ENCODE data around the gene STARD3. TPM values are rescaled to one million over a fixed set of nuclear protein-coding genes. Genes with fewer than 3 reads are reported as not detected.

Gene STARD3
- total RNA-seq, 1 experiment from 2014 or later, result 30.1 TPM

- no TSS peak for BruUV-seq (replicated peaks)
- H3K4me3 Mint-ChIP-seq (ENCODE audit: unreplicated experiment), result no peak overlapping the region
- no peak overlapping the region for H3K27ac Mint-ChIP-seq (ENCODE audit: low read depth, unreplicated experiment)
- peaks cover 79% of the 10 kb centered on the region for H3K27me3 Mint-ChIP-seq (ENCODE audit: insufficient read depth, unreplicated experiment)
- no peaks in the 10 kb centered on the region for H3K36me3 Mint-ChIP-seq (ENCODE audit: insufficient read depth, unreplicated experiment)
- no peak for TF ChIP-seq CTCF (IDR thresholded peaks at IDR 0.05; ENCODE audit: unreplicated experiment)
- intact Hi-C loops (cut with micrococcal nuclease), result no loop called here
- ChIA-PET CTCF (interaction anchor here (1.2 kb wide), 1 partner anchor 17 kb away, joined by 3 read pairs; no protein-coding TSS in a partner anchor), POLR2A (interaction anchor here (0.8 kb wide), 1 partner anchor 16 kb away, joined by 5 read pairs; no protein-coding TSS in a partner anchor)
- no peak for DNase-seq (ENCODE audit: unreplicated experiment)
- H3K9me3 Mint-ChIP-seq (ENCODE audit: unreplicated experiment), result no peaks in the 10 kb centered on the region
- H3K4me1 Mint-ChIP-seq (ENCODE audit: insufficient read depth, unreplicated experiment), result peaks cover 6% of the 10 kb centered on the region
These were observed 31.2 kb upstream of the STARD3 start for GRCh38 chr17:39605492-39606433.

- ChIA-PET CTCF (no interaction called here), POLR2A (no interaction called here)
- Mint-ChIP-seq H3K27ac (ENCODE audit: low read depth, unreplicated experiment) (no peak overlapping the region), H3K4me3 (ENCODE audit: unreplicated experiment) (no peak overlapping the region), H3K4me1 (ENCODE audit: insufficient read depth, unreplicated experiment) (peaks cover 6% of the 10 kb centered on the region), H3K27me3 (ENCODE audit: insufficient read depth, unreplicated experiment) (peaks cover 78% of the 10 kb centered on the region), H3K36me3 (ENCODE audit: insufficient read depth, unreplicated experiment) (no peaks in the 10 kb centered on the region), H3K9me3 (ENCODE audit: unreplicated experiment) (no peaks in the 10 kb centered on the region)
- no peak for TF ChIP-seq CTCF (IDR thresholded peaks at IDR 0.05; ENCODE audit: unreplicated experiment)
- no TSS peak for BruUV-seq (replicated peaks)
- no peak for DNase-seq (ENCODE audit: unreplicated experiment)
- intact Hi-C loops (cut with micrococcal nuclease), result no loop called here
These were observed 30.4 kb upstream of the STARD3 start for GRCh38 chr17:39606434-39607056.

GRCh38 chr17:39607057-39607850, 29.7 kb upstream of the STARD3 start:
- peaks cover 74% of the 10 kb centered on the region for H3K27me3 Mint-ChIP-seq (ENCODE audit: insufficient read depth, unreplicated experiment)

More at GRCh38 chr17:39607057-39607850, 29.7 kb upstream of the STARD3 start:
- no TSS peak for BruUV-seq (replicated peaks)
- Mint-ChIP-seq H3K27ac (ENCODE audit: low read depth, unreplicated experiment) (no peak overlapping the region), H3K4me1 (ENCODE audit: insufficient read depth, unreplicated experiment) (peaks cover 6% of the 10 kb centered on the region), H3K36me3 (ENCODE audit: insufficient read depth, unreplicated experiment) (no peaks in the 10 kb centered on the region), H3K9me3 (ENCODE audit: unreplicated experiment) (no peaks in the 10 kb centered on the region), H3K4me3 (ENCODE audit: unreplicated experiment) (no peak overlapping the region)
- no peak for TF ChIP-seq CTCF (IDR thresholded peaks at IDR 0.05; ENCODE audit: unreplicated experiment)
- intact Hi-C loops (cut with micrococcal nuclease), result no loop called here
- POLR2A ChIA-PET, result no interaction called here
- no peak for DNase-seq (ENCODE audit: unreplicated experiment)
- CTCF ChIA-PET, result no interaction called here
